Neural progenitor cell (in vitro differentiated cells): Measurements from ENCODE around the gene ADH4.

Source experiments
- EZH2 ChIP-seq: fragments of 200-600 bp; sonication (generic); IDR thresholded peaks from 2 replicates; pipeline ENCODE4 v1.6.1; 2017; ENCODE audit warnings: antibody characterized with exemption, mild to moderate bottlenecking, moderate library complexity
- EZH2phosphoT487 ChIP-seq: fragments of 200-600 bp; sonication (generic); IDR thresholded peaks from 2 replicates; pipeline ENCODE4 v1.6.1; 2017; ENCODE audit warnings: antibody characterized with exemption
- TF ChIP-seq, protein P1 (sequence below): fragments of 200-600 bp; sonication (generic); IDR thresholded peaks from 2 replicates; pipeline ENCODE4 v1.5.1; 2017; ENCODE audit warnings: antibody characterized with exemption, mild to moderate bottlenecking

DNA sequence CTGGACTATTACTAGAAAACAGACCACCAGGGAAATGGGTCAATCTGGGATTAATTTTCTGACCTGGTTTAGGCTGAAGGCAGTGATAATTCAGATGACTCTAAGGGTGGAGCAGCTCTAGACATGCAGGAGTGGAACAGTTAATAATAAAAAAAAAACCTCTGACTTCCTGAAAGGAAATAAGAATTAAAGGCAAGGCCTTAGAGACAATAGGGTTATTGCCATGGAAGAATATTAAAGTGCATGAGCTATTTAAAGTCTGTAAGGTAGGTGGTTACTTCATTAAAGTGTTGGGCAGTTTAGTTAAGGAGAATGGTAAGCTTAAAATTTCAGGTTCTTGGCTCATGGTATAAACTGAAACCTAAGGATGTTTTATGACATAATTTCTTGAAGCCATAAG is 40.9 kb downstream of the ADH4 start:
- TF ChIP-seq, protein P1, sequence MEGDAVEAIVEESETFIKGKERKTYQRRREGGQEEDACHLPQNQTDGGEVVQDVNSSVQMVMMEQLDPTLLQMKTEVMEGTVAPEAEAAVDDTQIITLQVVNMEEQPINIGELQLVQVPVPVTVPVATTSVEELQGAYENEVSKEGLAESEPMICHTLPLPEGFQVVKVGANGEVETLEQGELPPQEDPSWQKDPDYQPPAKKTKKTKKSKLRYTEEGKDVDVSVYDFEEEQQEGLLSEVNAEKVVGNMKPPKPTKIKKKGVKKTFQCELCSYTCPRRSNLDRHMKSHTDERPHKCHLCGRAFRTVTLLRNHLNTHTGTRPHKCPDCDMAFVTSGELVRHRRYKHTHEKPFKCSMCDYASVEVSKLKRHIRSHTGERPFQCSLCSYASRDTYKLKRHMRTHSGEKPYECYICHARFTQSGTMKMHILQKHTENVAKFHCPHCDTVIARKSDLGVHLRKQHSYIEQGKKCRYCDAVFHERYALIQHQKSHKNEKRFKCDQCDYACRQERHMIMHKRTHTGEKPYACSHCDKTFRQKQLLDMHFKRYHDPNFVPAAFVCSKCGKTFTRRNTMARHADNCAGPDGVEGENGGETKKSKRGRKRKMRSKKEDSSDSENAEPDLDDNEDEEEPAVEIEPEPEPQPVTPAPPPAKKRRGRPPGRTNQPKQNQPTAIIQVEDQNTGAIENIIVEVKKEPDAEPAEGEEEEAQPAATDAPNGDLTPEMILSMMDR, result no peak
- TF ChIP-seq EZH2phosphoT487 (no peak), EZH2 (no peak)
